Measurements from ENCODE around the gene F13A1.

The F13A1 gene

GRCh38 chr6:6244624-6245023 is 75.8 kb downstream of the F13A1 start:
- no peak for DNase-seq (ENCODE audit: low spot score)
- ChIA-PET POLR2A (ENCODE audit: low non-redundant PET) (no interaction called here), CTCF (no interaction called here)
- no peak for TF ChIP-seq CTCF (conservative IDR thresholded peaks at IDR 0.05; ENCODE audit: low read depth)
- H3K27ac ChIP-seq = no peak overlapping the region

GRCh38 chr6:6243846-6244245 is 76.6 kb downstream of the F13A1 start:
- no peak overlapping the region for H3K27ac ChIP-seq
- ChIA-PET POLR2A (ENCODE audit: low non-redundant PET) (no interaction called here), CTCF (no interaction called here)
- no peak for TF ChIP-seq CTCF (conservative IDR thresholded peaks at IDR 0.05; ENCODE audit: low read depth)
- DNase-seq (ENCODE audit: low spot score) = no peak

GRCh38 chr6:6239598-6240581 is 80.6 kb downstream of the F13A1 start:
- no peak for TF ChIP-seq CTCF (conservative IDR thresholded peaks at IDR 0.05; ENCODE audit: low read depth)
- no peak overlapping the region for H3K27ac ChIP-seq
- ChIA-PET POLR2A (ENCODE audit: low non-redundant PET) (no interaction called here), CTCF (interaction anchor here (0.5 to 0.8 kb wide), 4 partner anchors 20 to 1920 kb away, joined by 3 to 5 read pairs (median 3); no protein-coding TSS in a partner anchor)
- no peak for DNase-seq (ENCODE audit: low spot score)

GRCh38 chr6:6236730-6237469 is 83.6 kb downstream of the F13A1 start:
- H3K27ac ChIP-seq = no peak overlapping the region
- CTCF ChIA-PET = no interaction called here
- POLR2A ChIA-PET (ENCODE audit: low non-redundant PET) = no interaction called here
- DNase-seq (ENCODE audit: low spot score) = no peak
- no peak for TF ChIP-seq CTCF (conservative IDR thresholded peaks at IDR 0.05; ENCODE audit: low read depth)

- no peak for DNase-seq (ENCODE audit: low spot score)
- TF ChIP-seq CTCF (conservative IDR thresholded peaks at IDR 0.05; ENCODE audit: low read depth) = no peak
- ChIA-PET POLR2A (ENCODE audit: low non-redundant PET) (no interaction called here), CTCF (interaction anchor here (0.7 kb wide), 1 partner anchor 22 kb away, joined by 3 read pairs; no protein-coding TSS in a partner anchor)
- no peak overlapping the region for H3K27ac ChIP-seq
These were observed 84.7 kb downstream of the F13A1 start for GRCh38 chr6:6235786-6236185.

- no peak for TF ChIP-seq CTCF (conservative IDR thresholded peaks at IDR 0.05; ENCODE audit: low read depth)
- H3K27ac ChIP-seq = no peak overlapping the region
- ChIA-PET CTCF (no interaction called here), POLR2A (ENCODE audit: low non-redundant PET) (no interaction called here)
- DNase-seq (ENCODE audit: low spot score) = no peak
These were observed 85.5 kb downstream of the F13A1 start for GRCh38 chr6:6234963-6235362.
